GM12874 (cell line): ENCODE measurements around the gene KANTR.

Experiments used
- TF ChIP-seq, protein P1 (sequence below): IDR thresholded peaks from 2 replicates; pipeline ENCODE4 v1.5.1; 2011; ENCODE audit warnings: low read depth, mild to moderate bottlenecking, control low read depth, low read length, moderate library complexity; ENCODE audit not compliant: insufficient read depth

The KANTR gene

DNA sequence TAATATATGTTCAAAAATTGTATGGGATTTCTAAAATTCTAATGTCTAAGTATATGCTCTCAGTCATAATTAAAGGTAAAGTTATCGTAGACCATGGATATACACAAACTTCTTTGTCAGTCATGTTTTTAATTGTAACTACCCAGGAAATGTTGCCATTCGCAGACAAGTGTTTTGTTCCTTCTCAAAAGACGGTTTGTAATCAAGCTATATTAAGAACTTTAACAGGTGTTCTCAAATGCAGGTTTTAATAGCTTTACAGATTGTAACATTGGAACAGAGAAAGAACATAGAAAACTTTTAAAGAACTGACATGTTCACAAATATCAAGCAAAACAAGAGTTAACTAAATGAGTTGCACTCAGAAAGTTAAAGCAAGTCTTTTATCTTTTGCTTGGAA, 72.2 kb downstream of the KANTR start:
- TF ChIP-seq, protein P1, sequence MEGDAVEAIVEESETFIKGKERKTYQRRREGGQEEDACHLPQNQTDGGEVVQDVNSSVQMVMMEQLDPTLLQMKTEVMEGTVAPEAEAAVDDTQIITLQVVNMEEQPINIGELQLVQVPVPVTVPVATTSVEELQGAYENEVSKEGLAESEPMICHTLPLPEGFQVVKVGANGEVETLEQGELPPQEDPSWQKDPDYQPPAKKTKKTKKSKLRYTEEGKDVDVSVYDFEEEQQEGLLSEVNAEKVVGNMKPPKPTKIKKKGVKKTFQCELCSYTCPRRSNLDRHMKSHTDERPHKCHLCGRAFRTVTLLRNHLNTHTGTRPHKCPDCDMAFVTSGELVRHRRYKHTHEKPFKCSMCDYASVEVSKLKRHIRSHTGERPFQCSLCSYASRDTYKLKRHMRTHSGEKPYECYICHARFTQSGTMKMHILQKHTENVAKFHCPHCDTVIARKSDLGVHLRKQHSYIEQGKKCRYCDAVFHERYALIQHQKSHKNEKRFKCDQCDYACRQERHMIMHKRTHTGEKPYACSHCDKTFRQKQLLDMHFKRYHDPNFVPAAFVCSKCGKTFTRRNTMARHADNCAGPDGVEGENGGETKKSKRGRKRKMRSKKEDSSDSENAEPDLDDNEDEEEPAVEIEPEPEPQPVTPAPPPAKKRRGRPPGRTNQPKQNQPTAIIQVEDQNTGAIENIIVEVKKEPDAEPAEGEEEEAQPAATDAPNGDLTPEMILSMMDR, result no peak

DNA sequence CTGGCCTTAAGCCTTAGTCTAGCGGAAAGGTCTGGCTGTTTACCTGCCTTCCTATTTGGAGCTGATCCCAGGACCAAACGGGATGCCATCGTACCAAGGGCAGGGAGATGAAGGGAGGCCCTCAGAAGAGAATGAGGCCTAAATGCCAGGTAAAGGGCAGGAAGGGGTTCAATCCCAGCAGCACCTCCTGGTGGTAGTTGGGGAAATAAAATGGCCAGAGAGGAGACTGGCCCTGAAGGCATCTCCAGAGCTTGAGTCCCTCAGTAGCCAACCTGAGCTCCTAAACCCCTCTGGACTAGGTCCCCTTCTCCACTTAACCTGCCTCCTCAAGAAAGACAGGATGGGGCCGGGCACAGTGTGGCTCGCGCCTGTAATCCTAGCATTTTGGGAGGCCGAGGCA, 77.4 kb downstream of the KANTR start:
- TF ChIP-seq, protein P1, result 0 out of 2 replicates have a peak, but pooled peaks have one; percentile 14
